HepG2 (cell line): Measurements from ENCODE around the gene TBX6. TPM values are rescaled to one million over a fixed set of nuclear protein-coding genes. Genes with fewer than 3 reads are reported as not detected.

Experiments
- AKAP8 ChIP-seq: sonication (generic); formaldehyde crosslinking; IDR thresholded peaks from 2 replicates; pipeline ENCODE4 v1.5.1; 2020; ENCODE audit warnings: mild to moderate bottlenecking, missing genetic modification reagents
- BHLHE40 ChIP-seq: IDR thresholded peaks from 2 replicates; pipeline ENCODE4 v1.6.1; 2011; ENCODE audit warnings: low read length, improper control_type of control experiment
- CREM ChIP-seq, 2 experiments: sonication (generic) in 1 of 2; formaldehyde crosslinking in 1 of 2; IDR thresholded peaks; 2 replicates each; pipeline versions ENCODE4 v1.4.0 to v1.6.1; 2016 to 2020; ENCODE audit warnings: antibody characterized with exemption in 1 of 2, mild to moderate bottlenecking in 1 of 2, missing genetic modification reagents in 1 of 2
- CTCF ChIP-seq: sonication (generic); formaldehyde crosslinking; IDR thresholded peaks from 2 replicates; pipeline ENCODE4 v1.5.0; 2020; ENCODE audit warnings: mild to moderate bottlenecking, missing genetic modification reagents, moderate library complexity
- GPBP1L1 ChIP-seq: sonication (generic); formaldehyde crosslinking; IDR thresholded peaks from 2 replicates; pipeline ENCODE4 v1.5.0; 2020; ENCODE audit warnings: mild to moderate bottlenecking, missing genetic modification reagents
- HDAC1 ChIP-seq: sonication (generic); formaldehyde crosslinking; IDR thresholded peaks from 2 replicates; pipeline ENCODE4 v1.5.1; 2020; ENCODE audit warnings: mild to moderate bottlenecking, missing genetic modification reagents
- MXD1 ChIP-seq: sonication (generic); formaldehyde crosslinking; IDR thresholded peaks from 2 replicates; pipeline ENCODE4 v1.4.0; 2020; ENCODE audit warnings: mild to moderate bottlenecking, missing genetic modification reagents
- PAWR ChIP-seq: sonication (generic); formaldehyde crosslinking; IDR thresholded peaks from 2 replicates; pipeline ENCODE4 v1.4.0; 2020; ENCODE audit warnings: missing genetic modification reagents, mild to moderate bottlenecking, borderline replicate concordance
- PLRG1 ChIP-seq: fragments of 450-650 bp; conservative IDR thresholded peaks from 2 replicates; pipeline ENCODE4 v1.6.1; 2016
- SMAD3 ChIP-seq: sonication (generic); formaldehyde crosslinking; IDR thresholded peaks from 2 replicates; pipeline ENCODE4 v1.4.0; 2020; ENCODE audit warnings: missing genetic modification reagents
- SOX6 ChIP-seq, 2 experiments: fragments of 450-650 bp in 1 of 2; sonication (generic) in 1 of 2; formaldehyde crosslinking in 1 of 2; IDR thresholded peaks; 2 replicates each; pipeline versions ENCODE4 v1.4.0 to v1.6.1; 2017 to 2020; ENCODE audit warnings: antibody characterized with exemption in 1 of 2, mild to moderate bottlenecking in 1 of 2, missing genetic modification reagents in 1 of 2
- YEATS2 ChIP-seq: sonication (generic); formaldehyde crosslinking; IDR thresholded peaks from 2 replicates; pipeline ENCODE4 v1.4.0; 2020; ENCODE audit warnings: missing genetic modification reagents, borderline replicate concordance
- ZFP37 ChIP-seq: sonication (generic); formaldehyde crosslinking; IDR thresholded peaks from 2 replicates; pipeline ENCODE4 v1.4.0; 2020; ENCODE audit warnings: missing genetic modification reagents, borderline replicate concordance
- ZNF407 ChIP-seq: sonication (generic); formaldehyde crosslinking; IDR thresholded peaks from one replicate; pipeline ENCODE4 v1.5.1; 2020; ENCODE audit warnings: mild to moderate bottlenecking, missing genetic modification reagents; ENCODE audit errors: not compliant biosample characterization
- ZNF775 ChIP-seq: sonication (generic); formaldehyde crosslinking; IDR thresholded peaks from 2 replicates; pipeline ENCODE4 v1.4.0; 2020; ENCODE audit warnings: missing genetic modification reagents, mild to moderate bottlenecking, moderate library complexity, borderline replicate concordance
- ZNF777 ChIP-seq: sonication (generic); formaldehyde crosslinking; IDR thresholded peaks from 2 replicates; pipeline ENCODE4 v1.4.0; 2020; ENCODE audit warnings: missing genetic modification reagents
- polyA plus RNA-seq, 8 experiments: library from polyadenylated mRNA; depleted of rRNA in 3 of 8; stranded (reverse) in 7 of 8; unstranded in 1 of 8; fragments of >200 nt; fragmentation: Illumina TruSeq in 4 of 8; extraction: Trizol in 4 of 8; gene quantifications; 2 replicates each; pipeline versions ENCODE4 v1.2.1 to v1.2.3, GENCODE V29; 2011 to 2016; ENCODE audit warnings: low read depth in 4 of 8, missing spikeins in 1 of 8, mixed read lengths in 1 of 8; ENCODE audit not compliant: insufficient read depth in 1 of 8
- total RNA-seq, 5 experiments: library from RNA; depleted of rRNA; stranded (reverse); fragments of >200 nt; fragmentation: Illumina TruSeq; extraction: Trizol; gene quantifications; 2 replicates each; pipeline ENCODE4 v1.2.3, GENCODE V29; 2016; ENCODE audit warnings: low read depth in 1 of 5

The TBX6 gene
- total and polyA plus RNA-seq, 2 of the 13 experiments (the other 11 are each of a cell fraction or from before 2014, with no cell fraction given), result 0.24 to 0.42 TPM

- TF ChIP-seq ZNF775 (CRISPR knock-in tag), result peak; percentile 62; the same call in 1 of the 2 replicates
- TF ChIP-seq AKAP8 (CRISPR knock-in tag), result no peak
- TF ChIP-seq MXD1 (CRISPR knock-in tag), result peak; percentile 94
- peak; percentile 87 for TF ChIP-seq HDAC1 (CRISPR knock-in tag)
- TF ChIP-seq CTCF (CRISPR knock-in tag), result peak; percentile 89
- TF ChIP-seq GPBP1L1 (CRISPR knock-in tag), result no peak
- TF ChIP-seq SMAD3, result no peak
- TF ChIP-seq ZNF407 (CRISPR knock-in tag), result peak; percentile 65
- TF ChIP-seq SOX6 (IDR thresholded peaks at IDR 0.05), result no peak
- TF ChIP-seq SOX6 (CRISPR knock-in tag; IDR thresholded peaks at IDR 0.05), result peak; percentile 66
- no peak; the same call in 1 of the 2 replicates for TF ChIP-seq ZFP37 (CRISPR knock-in tag)
- peak; percentile 75 for TF ChIP-seq YEATS2 (CRISPR knock-in tag)
- no peak for TF ChIP-seq PLRG1
- TF ChIP-seq PAWR (CRISPR knock-in tag), result no peak; the same call in 1 of the 2 replicates
- peak; percentile 85 for TF ChIP-seq ZNF777 (CRISPR knock-in tag)
- no peak; the same call in 1 of the 2 replicates for TF ChIP-seq CREM (IDR thresholded peaks at IDR 0.05)
- TF ChIP-seq CREM (CRISPR knock-in tag; IDR thresholded peaks at IDR 0.05), result no peak
- TF ChIP-seq BHLHE40, result 0 out of 2 replicates have a peak, but pooled peaks have one; percentile 4
Measured at GRCh38 chr16:30063893-30064728, 27.6 kb downstream of the TBX6 start (continued).
